Suppressor macrophage treated with lipopolysaccharide for 4 hours (primary cell): ENCODE results near the gene HTT-AS.
"Not testable (repeated sequence)": the region's sequence is repeated elsewhere in the genome, so short reads cannot be mapped to it uniquely, and the experiment has no call there.

Experiments
- DNase-seq: peaks from one replicate; pipeline ENCODE4 v3.0.0-alpha.2; 2020

HTT-AS gene

DNA sequence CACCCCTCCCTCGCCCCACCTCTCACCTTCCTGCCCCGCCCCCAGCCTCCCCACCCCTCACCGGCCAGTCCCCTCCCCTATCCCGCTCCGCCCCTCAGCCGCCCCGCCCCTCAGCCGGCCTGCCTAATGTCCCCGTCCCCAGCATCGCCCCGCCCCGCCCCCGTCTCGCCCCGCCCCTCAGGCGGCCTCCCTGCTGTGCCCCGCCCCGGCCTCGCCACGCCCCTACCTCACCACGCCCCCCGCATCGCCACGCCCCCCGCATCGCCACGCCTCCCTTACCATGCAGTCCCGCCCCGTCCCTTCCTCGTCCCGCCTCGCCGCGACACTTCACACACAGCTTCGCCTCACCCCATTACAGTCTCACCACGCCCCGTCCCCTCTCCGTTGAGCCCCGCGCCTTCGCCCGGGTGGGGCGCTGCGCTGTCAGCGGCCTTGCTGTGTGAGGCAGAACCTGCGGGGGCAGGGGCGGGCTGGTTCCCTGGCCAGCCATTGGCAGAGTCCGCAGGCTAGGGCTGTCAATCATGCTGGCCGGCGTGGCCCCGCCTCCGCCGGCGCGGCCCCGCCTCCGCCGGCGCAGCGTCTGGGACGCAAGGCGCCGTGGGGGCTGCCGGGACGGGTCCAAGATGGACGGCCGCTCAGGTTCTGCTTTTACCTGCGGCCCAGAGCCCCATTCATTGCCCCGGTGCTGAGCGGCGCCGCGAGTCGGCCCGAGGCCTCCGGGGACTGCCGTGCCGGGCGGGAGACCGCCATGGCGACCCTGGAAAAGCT, at the start of gene HTT-AS, which contains the start of gene HTT:
TSS of gene HTT-AS (minus strand) at position 461 of the 768 bp plus-strand sequence.
TSS of gene HTT (plus strand) at position 604 of the 768 bp plus-strand sequence. CDS start at position 749, 145 bp downstream.
- peak; percentile 98 for DNase-seq

DNA sequence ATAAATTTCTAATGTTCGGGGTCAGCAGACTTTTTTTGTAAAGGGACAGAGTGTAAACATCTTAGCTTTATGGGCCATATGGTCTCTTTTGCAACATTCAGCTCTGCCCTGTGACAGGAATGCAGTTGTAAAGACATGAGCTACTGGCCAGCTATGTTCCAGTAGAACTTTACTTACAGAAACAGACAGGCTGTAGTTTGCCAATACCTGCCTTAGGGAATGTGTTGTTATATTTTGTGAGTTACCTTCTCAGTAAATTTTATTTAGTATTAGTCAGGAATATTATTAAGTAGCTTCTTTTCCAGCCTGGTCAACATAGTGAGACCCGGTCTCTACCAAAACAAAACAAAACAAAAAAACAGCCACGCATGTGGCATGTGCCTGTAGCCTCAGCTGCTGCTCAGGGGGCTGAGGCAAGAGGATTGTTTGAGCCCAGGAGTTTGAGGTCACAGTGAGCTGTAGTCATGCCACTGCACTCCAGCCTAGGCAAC, 48.9 kb upstream of the HTT-AS start:
- no peak for DNase-seq

DNA sequence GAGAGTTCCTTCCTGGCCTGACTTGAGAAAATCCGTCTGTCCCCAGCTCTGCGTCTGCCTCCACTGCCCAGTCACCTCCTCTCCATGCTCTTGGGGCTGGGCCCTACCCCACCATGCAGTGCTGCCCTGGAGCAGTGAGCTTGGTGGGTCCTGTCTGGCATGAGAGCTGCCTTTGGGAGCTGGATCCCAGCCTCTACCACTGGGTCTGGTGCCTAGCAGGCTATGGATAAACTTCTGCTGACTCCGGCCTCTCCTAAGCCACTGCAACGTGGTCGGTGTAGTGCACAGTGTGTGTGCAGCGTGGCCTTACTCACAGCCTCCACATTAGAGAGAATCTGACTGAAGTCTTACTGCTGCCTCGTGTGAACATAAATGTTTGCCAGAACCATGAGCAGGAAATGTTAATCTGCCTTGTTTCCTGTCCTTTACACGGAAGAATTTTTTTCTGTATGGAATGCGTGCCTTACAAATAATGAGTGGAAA, 47.8 kb upstream of the HTT-AS start:
- no peak for DNase-seq

DNA sequence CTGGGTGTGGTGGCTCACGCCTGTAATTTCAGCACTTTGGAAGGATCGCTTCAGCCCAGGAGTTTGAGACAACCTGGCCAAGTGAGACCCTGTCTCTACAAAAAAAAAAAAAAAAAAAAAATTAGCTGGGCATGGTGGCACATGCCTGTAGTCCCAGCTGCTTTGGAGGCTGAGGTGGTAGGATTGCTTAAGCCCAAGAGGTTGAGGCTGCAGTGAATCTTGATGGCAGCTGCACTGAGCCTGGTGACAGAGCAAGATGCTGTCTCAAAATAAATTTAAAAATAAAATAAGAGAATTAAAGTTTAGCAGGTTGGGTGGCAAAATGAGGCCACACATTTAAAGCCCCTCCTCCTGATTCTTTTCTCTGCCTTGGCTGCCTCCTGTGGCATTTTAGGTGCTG, 47.3 kb upstream of the HTT-AS start:
- DNase-seq = no peak

DNA sequence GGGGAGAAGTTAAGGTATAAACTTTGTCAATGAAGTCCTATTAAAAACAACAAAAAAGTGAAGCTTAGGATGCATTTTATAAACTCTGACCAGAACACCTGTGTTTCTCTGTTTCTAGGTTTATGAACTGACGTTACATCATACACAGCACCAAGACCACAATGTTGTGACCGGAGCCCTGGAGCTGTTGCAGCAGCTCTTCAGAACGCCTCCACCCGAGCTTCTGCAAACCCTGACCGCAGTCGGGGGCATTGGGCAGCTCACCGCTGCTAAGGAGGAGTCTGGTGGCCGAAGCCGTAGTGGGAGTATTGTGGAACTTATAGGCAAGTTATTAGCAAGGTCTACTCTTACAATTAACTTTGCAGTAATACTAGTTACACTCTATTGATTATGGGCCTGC, 46.8 kb upstream of the HTT-AS start:
- no peak for DNase-seq

DNA sequence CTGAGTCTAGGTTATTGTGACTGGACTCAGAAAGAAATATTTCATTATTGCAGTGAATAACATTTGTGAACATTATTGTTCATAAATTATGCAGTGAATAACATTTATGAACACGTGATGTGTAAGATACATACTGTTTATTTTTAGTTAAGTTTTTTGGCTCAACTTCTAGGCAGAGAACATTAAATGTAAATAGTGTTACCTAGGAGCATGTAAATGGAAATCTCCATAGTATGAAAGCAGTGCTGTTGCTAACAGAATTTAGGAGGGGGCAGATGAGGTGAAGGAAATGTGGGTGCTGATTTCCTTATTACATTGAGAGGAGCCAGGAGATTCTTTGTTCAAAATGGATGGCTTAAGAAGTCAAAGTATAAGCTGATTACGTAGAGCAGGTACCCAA, 45.1 kb upstream of the HTT-AS start:
- no peak for DNase-seq

- no peak for DNase-seq
These were observed 44.0 kb upstream of the HTT-AS start for GRCh38 chr4:3118312-3118711.

- DNase-seq = no peak
These were observed 42.6 kb upstream of the HTT-AS start for GRCh38 chr4:3116955-3117354.

GRCh38 chr4:3115637-3116270, 41.4 kb upstream of the HTT-AS start:
- DNase-seq = no peak

GRCh38 chr4:3114377-3114776, 40.0 kb upstream of the HTT-AS start:
- DNase-seq = no peak

DNA sequence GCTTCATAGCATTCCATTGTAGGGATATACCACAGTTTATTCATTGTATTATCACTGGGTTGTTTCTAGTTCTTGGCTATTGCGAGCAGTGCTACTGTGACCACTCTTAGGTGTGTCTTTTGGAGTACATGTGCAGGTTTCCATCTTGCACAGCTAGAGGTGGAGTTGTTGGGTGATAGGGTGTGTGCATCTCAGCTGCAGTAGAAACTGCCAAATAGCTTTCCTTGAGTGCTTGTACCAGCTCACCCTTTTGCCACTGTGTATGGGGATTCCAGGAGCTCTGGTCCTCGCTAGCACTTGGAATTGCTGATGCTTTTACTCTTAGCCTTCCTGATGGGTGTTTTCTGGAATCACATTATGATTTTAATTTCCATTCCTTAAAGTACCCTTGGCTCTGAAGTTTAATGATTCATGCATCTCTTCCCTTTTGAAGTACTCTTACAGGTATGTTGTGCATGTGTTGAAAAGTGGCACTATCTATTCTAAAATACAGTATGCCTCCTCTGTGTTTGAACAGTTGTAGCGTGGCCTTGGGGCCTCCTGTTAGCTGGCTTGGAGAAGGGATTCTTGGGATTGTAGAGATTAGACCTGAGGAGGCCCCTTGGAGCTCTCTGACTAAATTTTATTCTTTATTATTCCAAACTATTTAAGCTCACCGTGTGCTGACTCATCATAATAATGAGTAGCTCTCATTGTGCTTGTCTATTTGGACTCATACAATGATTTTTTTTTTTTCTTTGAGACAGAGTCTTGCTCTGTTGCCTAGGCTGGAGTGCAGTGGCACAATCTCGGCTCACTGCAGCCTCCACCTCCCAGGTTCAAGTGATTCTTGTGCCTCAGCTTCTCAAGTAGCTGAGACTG, 38.5 kb upstream of the HTT-AS start:
- DNase-seq = no peak

DNA sequence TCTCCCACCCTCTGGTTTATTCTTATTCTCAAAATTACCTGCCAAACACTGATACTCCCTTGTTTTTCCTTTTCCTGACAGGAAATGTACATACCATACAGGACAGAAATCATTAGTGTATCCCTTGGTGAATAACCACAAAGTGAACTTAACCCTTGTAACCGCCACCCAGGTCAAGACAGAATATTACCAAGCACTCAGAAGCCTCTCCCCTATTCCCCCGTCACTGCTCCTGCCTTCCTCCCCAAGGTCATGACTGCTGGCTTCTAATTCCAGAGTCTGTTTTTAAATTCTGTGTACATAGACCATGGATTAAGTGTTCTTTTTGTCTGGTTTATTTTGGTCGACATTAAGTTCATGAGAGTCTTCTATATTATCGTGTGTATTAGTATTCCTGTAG, 37.9 kb upstream of the HTT-AS start:
- no peak for DNase-seq

DNA sequence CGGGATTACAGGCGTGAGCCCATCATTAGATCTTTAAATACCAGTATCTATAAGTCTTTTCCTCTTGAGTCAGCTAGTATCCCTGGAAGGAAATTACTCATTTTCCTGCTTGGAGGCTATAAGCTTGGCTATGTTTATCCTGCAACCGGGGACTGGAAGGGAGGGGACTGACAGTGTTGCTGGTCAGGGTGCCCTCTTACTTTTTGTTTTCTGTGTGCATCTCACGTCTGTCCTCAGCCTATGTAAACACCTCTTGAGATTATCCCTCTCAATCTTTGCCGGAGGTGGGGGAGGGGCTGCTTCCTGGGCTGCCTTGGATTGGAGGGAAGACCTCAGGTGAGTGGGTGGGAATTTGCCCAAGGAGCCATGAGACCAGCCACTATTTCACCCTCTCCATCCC, 37.1 kb upstream of the HTT-AS start:
- DNase-seq = no peak

- no peak for DNase-seq
These were observed 33.9 kb upstream of the HTT-AS start for GRCh38 chr4:3108211-3108610.

DNA sequence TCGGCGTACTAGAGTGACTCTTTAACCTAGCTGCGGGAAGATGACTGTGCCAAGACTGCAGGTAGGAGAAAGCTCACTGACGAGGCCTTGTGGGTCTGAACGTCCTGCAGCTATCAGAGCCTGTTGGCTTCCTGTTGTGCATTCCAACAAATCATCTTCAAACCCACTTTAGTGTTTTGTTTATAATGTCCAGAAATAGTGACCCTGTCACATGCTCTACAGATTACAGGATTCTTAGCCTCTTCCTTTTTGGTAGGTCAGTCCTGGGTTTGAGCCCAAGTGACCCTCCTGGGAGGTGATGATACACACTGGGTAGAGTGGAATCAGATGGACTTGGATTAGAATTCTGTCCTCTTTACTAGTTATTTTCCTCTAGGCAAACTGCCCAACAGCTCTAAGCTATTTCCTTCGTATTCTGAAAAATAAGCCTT, 33.4 kb upstream of the HTT-AS start:
- no peak for DNase-seq

GRCh38 chr4:3107271-3107670, 32.9 kb upstream of the HTT-AS start:
- DNase-seq = no peak

DNA sequence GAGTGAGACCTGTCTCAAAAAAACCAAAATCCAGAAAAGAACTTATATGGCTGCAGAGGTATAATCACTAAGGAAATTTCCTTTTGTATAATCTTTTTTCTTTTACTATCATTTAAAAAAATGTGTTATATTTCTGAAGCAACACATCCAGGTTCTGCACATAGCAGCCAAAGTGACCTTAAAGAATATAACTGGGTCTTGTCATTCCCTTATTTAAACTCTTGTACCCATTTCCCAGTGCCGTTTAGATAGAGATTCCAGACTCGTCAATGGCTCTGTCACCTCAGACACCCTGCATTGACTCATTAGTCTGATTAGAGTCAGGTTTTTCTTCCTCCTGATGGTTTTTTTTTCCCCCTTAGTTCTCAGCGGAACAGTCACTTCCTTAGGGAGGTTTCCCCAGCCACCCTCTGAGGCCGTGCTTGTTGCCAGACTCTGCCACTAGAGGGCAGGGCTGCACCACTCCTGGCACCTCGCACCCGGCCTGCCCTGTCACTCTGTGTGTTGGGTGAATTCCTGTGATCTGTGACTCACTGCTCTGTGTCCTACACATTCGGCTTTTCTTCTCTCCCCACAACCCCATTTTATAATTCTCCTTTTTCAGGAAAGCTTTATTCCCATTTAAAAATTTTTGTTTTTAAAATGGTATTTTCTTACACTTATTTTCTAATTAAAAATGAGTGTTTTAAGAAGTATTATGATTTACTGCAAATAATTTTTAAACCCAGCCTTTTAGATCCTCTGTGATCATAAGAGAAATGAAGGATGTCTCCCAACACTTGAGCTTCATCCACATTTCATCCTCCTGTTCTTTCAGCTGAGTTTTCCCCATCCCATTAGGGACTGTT, 32.2 kb upstream of the HTT-AS start:
- peak; percentile 96 for DNase-seq

- DNase-seq = no peak
These were observed 24.0 kb upstream of the HTT-AS start for GRCh38 chr4:3098346-3098745.

DNA sequence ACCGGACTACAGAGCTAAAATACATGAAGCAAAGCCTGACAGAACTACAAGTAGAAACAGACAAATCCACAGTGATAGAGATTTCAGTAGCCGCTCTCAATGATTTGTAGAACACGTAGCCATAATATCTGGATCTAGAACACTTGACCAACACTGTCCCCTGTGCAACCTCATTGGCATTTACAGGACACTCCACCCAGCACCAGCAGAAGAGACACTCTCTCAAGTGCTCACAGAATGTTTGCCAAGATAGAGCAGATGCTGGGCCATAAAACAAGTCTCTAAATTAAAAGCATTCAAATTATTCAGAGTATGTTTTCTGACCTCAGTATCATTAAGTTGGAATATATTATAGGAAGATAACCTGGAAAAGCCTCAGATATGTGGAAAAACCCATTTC, 21.9 kb upstream of the HTT-AS start:
- DNase-seq = no peak

- not testable (repeated sequence) for DNase-seq
These were observed 20.4 kb upstream of the HTT-AS start for GRCh38 chr4:3094701-3095100.

DNA sequence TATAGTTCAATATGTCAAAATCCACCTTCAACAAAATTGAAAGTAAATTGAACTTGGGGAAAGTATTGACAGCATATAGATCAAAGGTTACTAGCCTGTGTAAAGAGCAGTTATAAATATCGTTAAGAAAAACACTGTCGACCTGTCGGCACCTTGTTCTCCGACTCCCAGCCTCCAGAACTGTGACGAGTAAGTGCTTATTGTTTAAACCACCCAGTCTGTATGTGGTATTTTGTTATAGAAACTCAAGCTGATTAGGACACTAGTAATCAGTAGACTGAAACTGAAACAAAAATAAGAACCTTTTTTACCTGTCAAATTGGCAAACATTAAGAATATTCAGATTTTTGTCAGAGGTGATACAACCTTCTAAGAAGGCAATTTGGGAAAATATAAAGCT, 17.1 kb upstream of the HTT-AS start:
- no peak for DNase-seq

DNA sequence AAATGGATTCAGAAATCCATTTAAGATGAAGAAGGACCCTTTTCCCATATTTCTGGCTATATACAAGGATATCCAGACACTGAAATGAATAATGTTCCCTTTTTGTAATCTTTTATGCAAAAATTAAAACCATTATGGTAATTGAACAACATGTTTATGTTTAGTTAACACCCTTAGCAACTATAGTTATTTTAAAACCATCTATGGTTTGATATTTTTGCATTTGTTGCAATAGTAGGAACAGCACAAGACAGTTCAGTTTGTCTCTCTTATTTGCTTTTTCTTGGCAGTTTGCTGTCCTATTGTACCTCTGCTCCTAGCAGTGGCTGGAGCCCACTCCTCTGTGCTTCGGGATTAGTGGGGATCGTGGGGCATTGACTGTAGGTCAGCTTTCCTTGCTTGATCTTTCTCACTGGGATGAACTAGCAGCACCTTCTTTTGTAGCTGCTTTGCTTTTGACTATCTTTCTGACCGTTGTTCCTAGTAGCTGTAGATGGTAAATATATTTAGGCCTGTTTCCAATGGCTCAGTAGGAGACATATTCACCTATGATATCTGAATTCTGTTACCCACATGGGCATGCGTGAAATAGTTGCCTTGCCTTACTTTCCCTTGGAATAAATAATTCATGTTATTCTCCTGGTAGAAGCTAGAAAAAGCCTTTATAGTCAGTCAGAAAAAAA, 12.9 kb upstream of the HTT-AS start:
- DNase-seq = no peak
